Activated naive CD8-positive, alpha-beta T cell treated with anti-CD3 and anti-CD28 coated beads for 36 hours (primary cell): ENCODE measurements around the gene PDGFB. TPM values are rescaled to one million over a fixed set of nuclear protein-coding genes. Genes with fewer than 3 reads are reported as not detected.

Source experiments
- DNase-seq: peaks from one replicate; pipeline ENCODE4 v3.0.0; 2021
- H3K27ac Mint-ChIP-seq: one replicate; pipeline ENCODE4 v1.8.0; 2022; ENCODE audit warnings: mild to moderate bottlenecking, moderate library complexity, mixed read lengths
- H3K27me3 Mint-ChIP-seq: one replicate; pipeline ENCODE4 v1.8.0; 2022; ENCODE audit warnings: mild to moderate bottlenecking, mixed read lengths
- H3K36me3 Mint-ChIP-seq: one replicate; pipeline ENCODE4 v1.8.0; 2021; ENCODE audit warnings: mild to moderate bottlenecking, mixed read lengths
- H3K4me1 Mint-ChIP-seq: one replicate; pipeline ENCODE4 v1.8.0; 2021; ENCODE audit warnings: mixed read lengths
- H3K4me3 Mint-ChIP-seq: one replicate; pipeline ENCODE4 v1.8.0; 2022; ENCODE audit warnings: mild to moderate bottlenecking, moderate library complexity, mixed read lengths
- H3K9me3 Mint-ChIP-seq: one replicate; pipeline ENCODE4 v1.8.0; 2022; ENCODE audit warnings: mixed read lengths
- total RNA-seq, 2 experiments: library from RNA; stranded (reverse); gene quantifications; one replicate each; pipeline ENCODE4 v1.2.3, GENCODE V29; 2021

Gene PDGFB
- total RNA-seq, 2 experiments from 2014 or later: 0.35 to 0.40 TPM

GRCh38 chr22:39231197-39231950, 13.4 kb downstream of the PDGFB start:
- Mint-ChIP-seq H3K4me1 (peaks cover 36% of the 10 kb centered on the region), H3K36me3 (no peaks in the 10 kb centered on the region), H3K27ac (no peak overlapping the region), H3K27me3 (peaks cover 55% of the 10 kb centered on the region), H3K4me3 (no peak overlapping the region), H3K9me3 (no peaks in the 10 kb centered on the region)
- DNase-seq: no peak

GRCh38 chr22:39230261-39231196, 14.3 kb downstream of the PDGFB start:
- no peak for DNase-seq
- peaks cover 27% of the 10 kb centered on the region for H3K4me1 Mint-ChIP-seq
- peaks cover 46% of the 10 kb centered on the region for H3K27me3 Mint-ChIP-seq
- no peaks in the 10 kb centered on the region for H3K36me3 Mint-ChIP-seq
- no peak overlapping the region for H3K27ac Mint-ChIP-seq
- no peaks in the 10 kb centered on the region for H3K9me3 Mint-ChIP-seq
- H3K4me3 Mint-ChIP-seq: no peak overlapping the region

- Mint-ChIP-seq H3K36me3 (no peaks in the 10 kb centered on the region), H3K4me1 (peaks cover 22% of the 10 kb centered on the region), H3K9me3 (no peaks in the 10 kb centered on the region), H3K4me3 (no peak overlapping the region), H3K27me3 (peaks cover 41% of the 10 kb centered on the region), H3K27ac (no peak overlapping the region)
- no peak for DNase-seq
Measured at GRCh38 chr22:39229688-39230260, 15.0 kb downstream of the PDGFB start.

GRCh38 chr22:39229075-39229474, 15.7 kb downstream of the PDGFB start:
- Mint-ChIP-seq H3K27ac (no peak overlapping the region), H3K9me3 (no peaks in the 10 kb centered on the region), H3K36me3 (no peaks in the 10 kb centered on the region), H3K4me3 (no peak overlapping the region), H3K4me1 (peaks cover 16% of the 10 kb centered on the region), H3K27me3 (peaks cover 37% of the 10 kb centered on the region)
- no peak for DNase-seq

- Mint-ChIP-seq H3K9me3 (no peaks in the 10 kb centered on the region), H3K27me3 (peaks cover 28% of the 10 kb centered on the region), H3K36me3 (no peaks in the 10 kb centered on the region), H3K27ac (no peak overlapping the region), H3K4me1 (peaks cover 7% of the 10 kb centered on the region), H3K4me3 (no peak overlapping the region)
- DNase-seq: no peak
Measured at GRCh38 chr22:39227542-39228272, 17.1 kb downstream of the PDGFB start.

- Mint-ChIP-seq H3K27me3 (peaks cover 23% of the 10 kb centered on the region), H3K27ac (no peak overlapping the region), H3K4me3 (no peak overlapping the region), H3K36me3 (no peaks in the 10 kb centered on the region), H3K9me3 (no peaks in the 10 kb centered on the region), H3K4me1 (peaks cover 7% of the 10 kb centered on the region)
- no peak for DNase-seq
Measured at GRCh38 chr22:39226353-39226752, 18.4 kb downstream of the PDGFB start.

GRCh38 chr22:39225591-39225990, 19.2 kb downstream of the PDGFB start:
- no peak for DNase-seq
- Mint-ChIP-seq H3K9me3 (no peaks in the 10 kb centered on the region), H3K36me3 (no peaks in the 10 kb centered on the region), H3K27ac (no peak overlapping the region), H3K4me1 (peaks cover 6% of the 10 kb centered on the region), H3K27me3 (peaks cover 16% of the 10 kb centered on the region), H3K4me3 (no peak overlapping the region)

GRCh38 chr22:39224550-39224949, 20.2 kb downstream of the PDGFB start:
- H3K4me1 Mint-ChIP-seq: peaks cover 2% of the 10 kb centered on the region
- H3K4me3 Mint-ChIP-seq: no peak overlapping the region
- H3K36me3 Mint-ChIP-seq: no peaks in the 10 kb centered on the region
- no peak overlapping the region for H3K27ac Mint-ChIP-seq
- no peaks in the 10 kb centered on the region for H3K9me3 Mint-ChIP-seq
- peaks cover 8% of the 10 kb centered on the region for H3K27me3 Mint-ChIP-seq
- no peak for DNase-seq

GRCh38 chr22:39223091-39223710, 21.6 kb downstream of the PDGFB start:
- H3K4me3 Mint-ChIP-seq: no peak overlapping the region
- H3K27ac Mint-ChIP-seq: no peak overlapping the region
- no peak for DNase-seq
- peaks cover 9% of the 10 kb centered on the region for H3K27me3 Mint-ChIP-seq
- H3K36me3 Mint-ChIP-seq: no peaks in the 10 kb centered on the region
- H3K9me3 Mint-ChIP-seq: no peaks in the 10 kb centered on the region
- H3K4me1 Mint-ChIP-seq: peaks cover 2% of the 10 kb centered on the region

- H3K4me3 Mint-ChIP-seq: no peak overlapping the region
- peaks cover 2% of the 10 kb centered on the region for H3K4me1 Mint-ChIP-seq
- H3K27ac Mint-ChIP-seq: no peak overlapping the region
- DNase-seq: no peak
- H3K27me3 Mint-ChIP-seq: peaks cover 12% of the 10 kb centered on the region
- no peaks in the 10 kb centered on the region for H3K9me3 Mint-ChIP-seq
- H3K36me3 Mint-ChIP-seq: no peaks in the 10 kb centered on the region
Measured at GRCh38 chr22:39221999-39222686, 22.6 kb downstream of the PDGFB start.

GRCh38 chr22:39220890-39221850, 23.6 kb downstream of the PDGFB start:
- peaks cover 2% of the 10 kb centered on the region for H3K4me1 Mint-ChIP-seq
- H3K27me3 Mint-ChIP-seq: peaks cover 14% of the 10 kb centered on the region
- no peak overlapping the region for H3K27ac Mint-ChIP-seq
- no peaks in the 10 kb centered on the region for H3K36me3 Mint-ChIP-seq
- no peak for DNase-seq
- H3K4me3 Mint-ChIP-seq: no peak overlapping the region
- H3K9me3 Mint-ChIP-seq: peaks cover 1% of the 10 kb centered on the region

GRCh38 chr22:39220450-39220849, 24.3 kb downstream of the PDGFB start:
- Mint-ChIP-seq H3K27me3 (peaks cover 18% of the 10 kb centered on the region), H3K4me3 (no peak overlapping the region), H3K27ac (no peak overlapping the region), H3K9me3 (peaks cover 1% of the 10 kb centered on the region), H3K4me1 (peaks cover 5% of the 10 kb centered on the region), H3K36me3 (no peaks in the 10 kb centered on the region)
- no peak for DNase-seq
